ENCODE results near the gene EFCC1.
"Not testable (repeated sequence)": the region's sequence is repeated elsewhere in the genome, so short reads cannot be mapped to it uniquely, and the experiment has no call there.

Gene EFCC1

GRCh38 chr3:129060276-129061022 is 59.3 kb downstream of the EFCC1 start, which contains the start of gene GP9:
GP9 (plus strand) TSS chr3:129060779; CDS start chr3:129061740, 961 bp downstream.
- in situ Hi-C loops (cut with HindIII; ENCODE audit: low pct_unique_long_range_greater_than_20kb, low sequenced_read_pairs) = no loop called here
- TF ChIP-seq JUND (IDR thresholded peaks at IDR 0.05; ENCODE audit: low read depth) = no peak

GRCh38 chr3:129061023-129061887 is 60.2 kb downstream of the EFCC1 start:
- no peak for TF ChIP-seq JUND (IDR thresholded peaks at IDR 0.05; ENCODE audit: low read depth)
- DNase-seq (ENCODE audit: low read depth in 1 of 2, low spot score in 1 of 2) = no peak
- in situ Hi-C loops (cut with HindIII; ENCODE audit: low pct_unique_long_range_greater_than_20kb, low sequenced_read_pairs) = no loop called here

More at GRCh38 chr3:129060276-129061022, 59.3 kb downstream of the EFCC1 start, which contains the start of gene GP9:
- no peak for DNase-seq (ENCODE audit: low read depth in 1 of 2, low spot score in 1 of 2)

- TF ChIP-seq JUND (IDR thresholded peaks at IDR 0.05; ENCODE audit: low read depth) = no peak
- in situ Hi-C loops (cut with HindIII; ENCODE audit: low pct_unique_long_range_greater_than_20kb, low sequenced_read_pairs) = no loop called here
- DNase-seq (ENCODE audit: low read depth in 1 of 2, low spot score in 1 of 2) = no peak
These were observed 61.1 kb downstream of the EFCC1 start for GRCh38 chr3:129061888-129062834.

- in situ Hi-C loops (cut with HindIII; ENCODE audit: low pct_unique_long_range_greater_than_20kb, low sequenced_read_pairs) = no loop called here
- no peak for TF ChIP-seq JUND (IDR thresholded peaks at IDR 0.05; ENCODE audit: low read depth)
- no peak for DNase-seq (ENCODE audit: low read depth in 1 of 2, low spot score in 1 of 2)
These were observed 62.1 kb downstream of the EFCC1 start for GRCh38 chr3:129063091-129063640.

GRCh38 chr3:129063841-129064482 is 62.9 kb downstream of the EFCC1 start:
- in situ Hi-C loops (cut with HindIII; ENCODE audit: low pct_unique_long_range_greater_than_20kb, low sequenced_read_pairs) = no loop called here
- no peak for TF ChIP-seq JUND (IDR thresholded peaks at IDR 0.05; ENCODE audit: low read depth)
- DNase-seq (ENCODE audit: low read depth in 1 of 2, low spot score in 1 of 2) = no peak

GRCh38 chr3:129065016-129065719 is 64.1 kb downstream of the EFCC1 start:
- in situ Hi-C loops (cut with HindIII; ENCODE audit: low pct_unique_long_range_greater_than_20kb, low sequenced_read_pairs) = no loop called here

GRCh38 chr3:129065720-129066073 is 64.6 kb downstream of the EFCC1 start:
- no peak for TF ChIP-seq JUND (IDR thresholded peaks at IDR 0.05; ENCODE audit: low read depth)
- in situ Hi-C loops (cut with HindIII; ENCODE audit: low pct_unique_long_range_greater_than_20kb, low sequenced_read_pairs) = no loop called here
- DNase-seq (ENCODE audit: low read depth in 1 of 2, low spot score in 1 of 2) = no peak

More at GRCh38 chr3:129065016-129065719, 64.1 kb downstream of the EFCC1 start:
- no peak for TF ChIP-seq JUND (IDR thresholded peaks at IDR 0.05; ENCODE audit: low read depth)
- DNase-seq (ENCODE audit: low read depth in 1 of 2, low spot score in 1 of 2) = no peak

- in situ Hi-C loops (cut with HindIII; ENCODE audit: low pct_unique_long_range_greater_than_20kb, low sequenced_read_pairs) = not testable (repeated sequence)
- peak in 1 of 2 experiments; percentile 51 for DNase-seq (ENCODE audit: low read depth in 1 of 2, low spot score in 1 of 2)
These were observed 66.6 kb downstream of the EFCC1 start for GRCh38 chr3:129067719-129068118.

GRCh38 chr3:129068291-129068886 is 67.3 kb downstream of the EFCC1 start:
- no peak for TF ChIP-seq JUND (IDR thresholded peaks at IDR 0.05; ENCODE audit: low read depth)
- no peak for DNase-seq (ENCODE audit: low read depth in 1 of 2, low spot score in 1 of 2)
- in situ Hi-C loops (cut with HindIII; ENCODE audit: low pct_unique_long_range_greater_than_20kb, low sequenced_read_pairs) = no loop called here

- DNase-seq (ENCODE audit: low read depth in 1 of 2, low spot score in 1 of 2); in situ Hi-C loops (cut with HindIII; ENCODE audit: low pct_unique_long_range_greater_than_20kb, low sequenced_read_pairs): not testable (repeated sequence)
These were observed 68.4 kb downstream of the EFCC1 start for GRCh38 chr3:129069313-129070085.

All from T47D (cell line).